Thyroid gland (tissue), 4 donors: ENCODE measurements around the gene MRPL4.

ENCODE experiments used
- CTCF ChIP-seq, 6 experiments: fragments of 200-600 bp in 3 of 6; fragments of 450-650 bp in 3 of 6; sonication (generic) in 3 of 6; IDR thresholded peaks; one replicate each; pipeline ENCODE4 v1.5.1; 2016 to 2019; ENCODE audit warnings: antibody characterized with exemption in 6 of 6, mild to moderate bottlenecking in 2 of 6, inconsistent platforms in 1 of 6, moderate library complexity in 1 of 6
- POLR2A ChIP-seq, 2 donors: fragments of 450-650 bp; IDR thresholded peaks; one replicate each; pipeline ENCODE4 v1.6.1; 2017; ENCODE audit warnings: antibody characterized with exemption in 2 of 2, mild to moderate bottlenecking in 2 of 2, moderate library complexity in 1 of 2

GRCh38 chr19:10219678-10220077 lies 32.3 kb upstream of the MRPL4 start:
- no peak for TF ChIP-seq CTCF (IDR thresholded peaks at IDR 0.05)
- no peak for TF ChIP-seq POLR2A (IDR thresholded peaks at IDR 0.05)
